ENCODE data around the gene PLEKHM1.
"Not testable (repeated sequence)": the region's sequence is repeated elsewhere in the genome, so short reads cannot be mapped to it uniquely, and the experiment has no call there.

Gene PLEKHM1

GRCh38 chr17:45446872-45447625 is 43.5 kb downstream of the PLEKHM1 start:
- not testable (repeated sequence) for H3K4me2 ChIP-seq (ENCODE audit: low read depth, low read length, poor library complexity, severe bottlenecking); H4K20me1 ChIP-seq (ENCODE audit: insufficient read depth, low read length, poor library complexity, severe bottlenecking)

GRCh38 chr17:45445901-45446743 is 44.4 kb downstream of the PLEKHM1 start:
- not testable (repeated sequence) for H3K9me2 ChIP-seq (replicated peaks; ENCODE audit: low read depth, low read length); H2AFZ ChIP-seq (ENCODE audit: low read length); H3K36me3 ChIP-seq (ENCODE audit: insufficient read depth, low read length); H3K9me3 ChIP-seq (ENCODE audit: insufficient read depth, low read depth, low read length); H3F3A ChIP-seq (ENCODE audit: low read depth); H4K20me1 ChIP-seq (ENCODE audit: insufficient read depth, low read length, poor library complexity, severe bottlenecking); H3K27me3 ChIP-seq (ENCODE audit: insufficient read depth, low read length, poor library complexity, severe bottlenecking); H3K79me2 ChIP-seq (ENCODE audit: insufficient read depth, low read length)
- Histone ChIP-seq H3K4me2 (ENCODE audit: low read depth, low read length, poor library complexity, severe bottlenecking) (peak overlapping the region; percentile 74), H3K9ac (ENCODE audit: low read depth, low read length, poor library complexity, severe bottlenecking) (peak overlapping the region; percentile 46), H3K4me3 (ENCODE audit: low read length, poor library complexity, severe bottlenecking) (peak overlapping the region; percentile 49), H3K4me1 (ENCODE audit: insufficient read depth, low read length, poor library complexity, severe bottlenecking) (peaks cover 17% of the 10 kb centered on the region)

More at GRCh38 chr17:45446872-45447625, 43.5 kb downstream of the PLEKHM1 start:
- peaks cover 14% of the 10 kb centered on the region for H3K4me1 ChIP-seq (ENCODE audit: insufficient read depth, low read length, poor library complexity, severe bottlenecking)
- H3F3A ChIP-seq (ENCODE audit: low read depth); H3K9me2 ChIP-seq (replicated peaks; ENCODE audit: low read depth, low read length); H3K9ac ChIP-seq (ENCODE audit: low read depth, low read length, poor library complexity, severe bottlenecking); H3K79me2 ChIP-seq (ENCODE audit: insufficient read depth, low read length); H3K4me3 ChIP-seq (ENCODE audit: low read length, poor library complexity, severe bottlenecking); H3K9me3 ChIP-seq (ENCODE audit: insufficient read depth, low read depth, low read length); H3K27me3 ChIP-seq (ENCODE audit: insufficient read depth, low read length, poor library complexity, severe bottlenecking); H3K36me3 ChIP-seq (ENCODE audit: insufficient read depth, low read length); H2AFZ ChIP-seq (ENCODE audit: low read length): not testable (repeated sequence)

GRCh38 chr17:45444856-45445820 is 45.4 kb downstream of the PLEKHM1 start:
- H4K20me1 ChIP-seq (ENCODE audit: insufficient read depth, low read length, poor library complexity, severe bottlenecking); H3K9ac ChIP-seq (ENCODE audit: low read depth, low read length, poor library complexity, severe bottlenecking); H3K9me2 ChIP-seq (replicated peaks; ENCODE audit: low read depth, low read length); H3F3A ChIP-seq (ENCODE audit: low read depth); H3K27me3 ChIP-seq (ENCODE audit: insufficient read depth, low read length, poor library complexity, severe bottlenecking); H3K9me3 ChIP-seq (ENCODE audit: insufficient read depth, low read depth, low read length); H3K4me3 ChIP-seq (ENCODE audit: low read length, poor library complexity, severe bottlenecking); H3K79me2 ChIP-seq (ENCODE audit: insufficient read depth, low read length); H3K36me3 ChIP-seq (ENCODE audit: insufficient read depth, low read length); H2AFZ ChIP-seq (ENCODE audit: low read length): not testable (repeated sequence)
- H3K4me2 ChIP-seq (ENCODE audit: low read depth, low read length, poor library complexity, severe bottlenecking) = peak overlapping the region; percentile 74
- peaks cover 27% of the 10 kb centered on the region for H3K4me1 ChIP-seq (ENCODE audit: insufficient read depth, low read length, poor library complexity, severe bottlenecking)

GRCh38 chr17:45444301-45444700 is 46.2 kb downstream of the PLEKHM1 start:
- not testable (repeated sequence) for H4K20me1 ChIP-seq (ENCODE audit: insufficient read depth, low read length, poor library complexity, severe bottlenecking); H3K9me2 ChIP-seq (replicated peaks; ENCODE audit: low read depth, low read length); H3K9ac ChIP-seq (ENCODE audit: low read depth, low read length, poor library complexity, severe bottlenecking); H2AFZ ChIP-seq (ENCODE audit: low read length); H3F3A ChIP-seq (ENCODE audit: low read depth); H3K79me2 ChIP-seq (ENCODE audit: insufficient read depth, low read length); H3K27me3 ChIP-seq (ENCODE audit: insufficient read depth, low read length, poor library complexity, severe bottlenecking); H3K9me3 ChIP-seq (ENCODE audit: insufficient read depth, low read depth, low read length); H3K4me3 ChIP-seq (ENCODE audit: low read length, poor library complexity, severe bottlenecking); H3K4me2 ChIP-seq (ENCODE audit: low read depth, low read length, poor library complexity, severe bottlenecking); H3K36me3 ChIP-seq (ENCODE audit: insufficient read depth, low read length)
- H3K4me1 ChIP-seq (ENCODE audit: insufficient read depth, low read length, poor library complexity, severe bottlenecking) = peaks cover 28% of the 10 kb centered on the region

- not testable (repeated sequence) for H3K9me2 ChIP-seq (replicated peaks; ENCODE audit: low read depth, low read length); H3K36me3 ChIP-seq (ENCODE audit: insufficient read depth, low read length); H3K9ac ChIP-seq (ENCODE audit: low read depth, low read length, poor library complexity, severe bottlenecking); H4K20me1 ChIP-seq (ENCODE audit: insufficient read depth, low read length, poor library complexity, severe bottlenecking); H3K79me2 ChIP-seq (ENCODE audit: insufficient read depth, low read length); H3K27me3 ChIP-seq (ENCODE audit: insufficient read depth, low read length, poor library complexity, severe bottlenecking); H3K9me3 ChIP-seq (ENCODE audit: insufficient read depth, low read depth, low read length); H3K4me2 ChIP-seq (ENCODE audit: low read depth, low read length, poor library complexity, severe bottlenecking); H2AFZ ChIP-seq (ENCODE audit: low read length); H3K4me3 ChIP-seq (ENCODE audit: low read length, poor library complexity, severe bottlenecking); H3F3A ChIP-seq (ENCODE audit: low read depth)
- peaks cover 28% of the 10 kb centered on the region for H3K4me1 ChIP-seq (ENCODE audit: insufficient read depth, low read length, poor library complexity, severe bottlenecking)
Measured at GRCh38 chr17:45443371-45444260, 46.9 kb downstream of the PLEKHM1 start.
